Ecto neural progenitor cell (in vitro differentiated cells): ENCODE measurements around the gene NXF3.
"Not testable (repeated sequence)": the region's sequence is repeated elsewhere in the genome, so short reads cannot be mapped to it uniquely, and the experiment has no call there.

Experiments used
- DNase-seq: peaks from one replicate; pipeline ENCODE4 v3.0.0-alpha.2; 2018; ENCODE audit warnings: low spot score

NXF3 gene

GRCh38 chrX:103092942-103093341 is at the start of gene NXF3:
NXF3 (minus strand) TSS chrX:103093143; CDS start chrX:103093023, 120 bp downstream.
- no peak for DNase-seq

GRCh38 chrX:103136528-103136927 is 43.6 kb upstream of the NXF3 start:
- DNase-seq: not testable (repeated sequence)

- no peak for DNase-seq
Observed at GRCh38 chrX:103124284-103124683, 31.3 kb upstream of the NXF3 start.

GRCh38 chrX:103120748-103121147 is 27.8 kb upstream of the NXF3 start:
- no peak for DNase-seq

- not testable (repeated sequence) for DNase-seq
Observed at GRCh38 chrX:103116970-103117369, 24.0 kb upstream of the NXF3 start.

- not testable (repeated sequence) for DNase-seq
Observed at GRCh38 chrX:103109497-103109896, 16.6 kb upstream of the NXF3 start.

GRCh38 chrX:103107836-103108235 is 14.9 kb upstream of the NXF3 start:
- no peak for DNase-seq

- DNase-seq: not testable (repeated sequence)
Observed at GRCh38 chrX:103107227-103107737, 14.3 kb upstream of the NXF3 start.

GRCh38 chrX:103104370-103104769 is 11.4 kb upstream of the NXF3 start:
- DNase-seq: not testable (repeated sequence)

GRCh38 chrX:103103866-103104265 is 10.9 kb upstream of the NXF3 start:
- DNase-seq: not testable (repeated sequence)

GRCh38 chrX:103101299-103102042 is 8.5 kb upstream of the NXF3 start:
- DNase-seq: no peak

- DNase-seq: no peak
Observed at GRCh38 chrX:103100484-103100883, 7.5 kb upstream of the NXF3 start.

GRCh38 chrX:103099691-103100090 is 6.7 kb upstream of the NXF3 start:
- DNase-seq: no peak

GRCh38 chrX:103098488-103098887 is 5.5 kb upstream of the NXF3 start:
- DNase-seq: no peak

- no peak for DNase-seq
Observed at GRCh38 chrX:103081051-103081450, 11.9 kb downstream of the NXF3 start.

- no peak for DNase-seq
Observed at GRCh38 chrX:103073467-103073866, 19.5 kb downstream of the NXF3 start.

GRCh38 chrX:103066606-103067005 is 26.3 kb downstream of the NXF3 start:
- no peak for DNase-seq

GRCh38 chrX:103063918-103064434 is 29.0 kb downstream of the NXF3 start, which contains the start of gene BEX1:
BEX1 (minus strand) TSS chrX:103064171; CDS start chrX:103063274, 897 bp downstream.
- peak; percentile 66 for DNase-seq

- DNase-seq: peak; percentile 67
Observed at GRCh38 chrX:103063191-103063845, 29.6 kb downstream of the NXF3 start.

- no peak for DNase-seq
Observed at GRCh38 chrX:103061486-103061885, 31.5 kb downstream of the NXF3 start.

- no peak for DNase-seq
Observed at GRCh38 chrX:103056902-103057301, 36.0 kb downstream of the NXF3 start.

- no peak for DNase-seq
Observed at GRCh38 chrX:103052625-103053024, 40.3 kb downstream of the NXF3 start.

GRCh38 chrX:103051260-103051789 is 41.6 kb downstream of the NXF3 start:
- DNase-seq: no peak
